H54 (cell line): ENCODE data around the gene PPP6R3.

Experiments
- DNase-seq: peaks from one replicate; pipeline ENCODE4 v3.0.0; 2011; ENCODE audit warnings: low spot score, mixed read lengths; ENCODE audit not compliant: insufficient read length
- FAIRE-seq: peaks from 3 replicates; lab custom pipeline; 2011; peaks lifted over from hg19 to GRCh38; lab: Jason Lieb, UNC
- POLR2A ChIP-seq: IDR thresholded peaks from 2 replicates; pipeline ENCODE4 v1.6.1; 2011; ENCODE audit warnings: low read depth, mild to moderate bottlenecking, low read length

The PPP6R3 gene

GRCh38 chr11:68543594-68543993 is 83.0 kb downstream of the PPP6R3 start:
- no peak for TF ChIP-seq POLR2A
- FAIRE-seq (no peak), DNase-seq (no peak)

- TF ChIP-seq POLR2A: no peak
- FAIRE-seq: no peak
- DNase-seq: no peak
Observed at GRCh38 chr11:68545347-68545746, 84.8 kb downstream of the PPP6R3 start.

GRCh38 chr11:68545796-68546195 is 85.2 kb downstream of the PPP6R3 start:
- no peak for FAIRE-seq
- no peak for TF ChIP-seq POLR2A
- no peak for DNase-seq

- no peak for FAIRE-seq
Observed at GRCh38 chr11:68546555-68546954, 86.0 kb downstream of the PPP6R3 start.

GRCh38 chr11:68549789-68550484 is 89.4 kb downstream of the PPP6R3 start:
- no peak for TF ChIP-seq POLR2A
- no peak for DNase-seq
- no peak for FAIRE-seq

More at GRCh38 chr11:68546555-68546954, 86.0 kb downstream of the PPP6R3 start:
- peak; percentile 15 for DNase-seq
- TF ChIP-seq POLR2A: no peak

GRCh38 chr11:68550485-68550817 is 89.9 kb downstream of the PPP6R3 start:
- FAIRE-seq (no peak), DNase-seq (no peak)
- TF ChIP-seq POLR2A: no peak

GRCh38 chr11:68551223-68551622 is 90.7 kb downstream of the PPP6R3 start:
- TF ChIP-seq POLR2A: no peak
- FAIRE-seq (no peak), DNase-seq (no peak)

GRCh38 chr11:68551777-68552176 is 91.2 kb downstream of the PPP6R3 start:
- no peak for FAIRE-seq
- no peak for DNase-seq
- no peak for TF ChIP-seq POLR2A

GRCh38 chr11:68552542-68552941 is 92.0 kb downstream of the PPP6R3 start:
- no peak for TF ChIP-seq POLR2A
- DNase-seq (no peak), FAIRE-seq (no peak)

GRCh38 chr11:68560216-68560615 is 99.7 kb downstream of the PPP6R3 start:
- DNase-seq (no peak), FAIRE-seq (no peak)
- TF ChIP-seq POLR2A: no peak

GRCh38 chr11:68563454-68563853 is 102.9 kb downstream of the PPP6R3 start:
- no peak for DNase-seq
- no peak for FAIRE-seq
- no peak for TF ChIP-seq POLR2A

GRCh38 chr11:68564261-68564660 is 103.7 kb downstream of the PPP6R3 start:
- no peak for TF ChIP-seq POLR2A
- FAIRE-seq (no peak), DNase-seq (no peak)

GRCh38 chr11:68565768-68566167 is 105.2 kb downstream of the PPP6R3 start:
- FAIRE-seq (no peak), DNase-seq (no peak)
- no peak for TF ChIP-seq POLR2A

GRCh38 chr11:68567553-68567952 is 107.0 kb downstream of the PPP6R3 start:
- TF ChIP-seq POLR2A: no peak
- FAIRE-seq (no peak), DNase-seq (no peak)

GRCh38 chr11:68569357-68569756 is 108.8 kb downstream of the PPP6R3 start:
- TF ChIP-seq POLR2A: no peak
- DNase-seq (no peak), FAIRE-seq (no peak)

- no peak for TF ChIP-seq POLR2A
- no peak for FAIRE-seq
- no peak for DNase-seq
Observed at GRCh38 chr11:68570691-68571090, 110.1 kb downstream of the PPP6R3 start.

GRCh38 chr11:68574308-68574707 is 113.8 kb downstream of the PPP6R3 start:
- DNase-seq (no peak), FAIRE-seq (no peak)
- no peak for TF ChIP-seq POLR2A
